GM18520 (cell line): ENCODE results near the gene HCN4.
"Not testable (repeated sequence)": the region's sequence is repeated elsewhere in the genome, so short reads cannot be mapped to it uniquely, and the experiment has no call there.

ENCODE experiments used
- ATAC-seq: cut with Tn5 transposase; IDR thresholded peaks from one replicate; pipeline ENCODE4 v1.9.1; 2021; ENCODE audit not compliant: unreplicated experiment

HCN4 gene

DNA sequence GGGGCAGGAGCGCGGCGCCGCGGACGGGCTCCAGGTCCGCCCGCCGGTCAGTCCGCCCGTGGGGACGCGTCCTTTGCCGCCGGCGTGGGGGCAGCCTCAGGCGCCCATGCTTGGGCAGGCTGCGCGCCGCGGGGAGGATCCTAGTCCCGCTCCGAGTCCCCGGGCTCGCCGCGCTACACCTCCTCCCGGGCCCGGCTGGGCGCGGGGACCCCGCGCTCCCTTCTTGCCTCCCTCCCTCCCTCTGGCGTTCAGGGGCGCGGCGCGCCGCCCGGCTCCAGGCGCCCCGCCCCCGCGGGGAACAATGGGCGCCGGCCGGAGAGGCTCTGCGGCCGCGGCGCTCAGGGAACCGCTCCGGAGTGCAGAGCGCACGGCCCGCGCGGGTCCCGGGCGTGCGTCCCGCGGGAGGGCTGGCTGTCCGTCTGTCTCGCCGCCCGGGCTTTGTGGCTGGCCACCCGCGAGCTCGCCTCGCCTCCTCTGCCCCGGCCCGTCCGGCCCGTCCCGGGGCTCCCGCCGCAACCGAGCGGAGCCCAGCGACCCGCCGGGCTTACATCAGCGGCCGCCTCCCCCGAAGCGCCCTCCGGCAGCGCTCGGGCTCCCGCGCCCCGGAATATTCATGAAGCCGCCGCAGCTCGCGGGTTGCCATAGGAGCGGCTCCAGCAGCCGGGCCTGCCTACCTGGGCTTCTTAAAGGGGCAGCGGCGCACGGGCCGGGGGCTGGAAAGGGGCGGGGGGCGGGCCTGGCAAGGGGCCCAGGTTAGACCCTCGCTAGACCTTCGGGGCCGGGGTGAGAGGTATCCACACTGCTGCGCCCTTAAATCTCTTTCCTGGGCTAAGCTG, at the start of gene HCN4:
Gene HCN4 (minus strand): TSS at position 658 of the 836 bp plus-strand sequence. CDS start 688 bp downstream, outside the sequence.
- no peak for ATAC-seq

DNA sequence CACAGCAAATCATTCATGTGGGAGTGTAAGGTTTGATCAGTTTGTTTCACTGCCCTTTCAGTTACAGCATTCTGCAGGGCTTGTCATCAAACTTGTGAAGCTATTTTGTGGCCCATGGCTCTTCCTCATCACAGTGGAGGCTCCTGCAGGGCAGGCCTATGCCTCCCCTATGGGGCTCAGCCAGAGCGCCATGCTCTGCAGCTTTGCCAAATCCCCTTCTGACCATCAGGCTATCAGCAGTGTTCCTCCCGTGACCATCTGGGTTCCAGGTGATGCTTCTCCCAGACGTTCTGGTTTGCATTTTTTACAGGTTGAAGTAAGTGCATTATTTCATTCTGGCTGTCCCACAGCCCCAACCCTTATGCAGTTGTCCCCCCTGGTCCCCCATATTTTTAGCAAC, 46.1 kb upstream of the HCN4 start:
- ATAC-seq: no peak

DNA sequence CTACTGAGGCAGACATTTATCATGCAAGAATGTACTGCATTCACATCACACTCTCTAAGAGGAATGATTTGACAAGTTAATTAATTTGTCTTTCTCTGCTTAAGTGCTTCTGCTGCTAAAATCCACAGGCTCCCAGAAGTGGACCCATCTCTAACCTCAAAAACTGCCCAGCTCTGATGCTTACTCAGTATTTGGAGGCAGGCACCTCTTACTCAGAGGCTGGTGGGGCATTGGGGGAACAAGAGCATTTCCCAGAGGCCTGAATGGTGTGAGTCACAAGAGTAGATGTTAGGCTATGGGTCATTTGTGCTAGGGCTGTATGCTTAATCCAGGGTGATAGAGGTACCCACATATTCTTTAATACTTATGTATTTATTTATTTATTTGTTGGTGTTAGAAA, 34.4 kb upstream of the HCN4 start:
- no peak for ATAC-seq

DNA sequence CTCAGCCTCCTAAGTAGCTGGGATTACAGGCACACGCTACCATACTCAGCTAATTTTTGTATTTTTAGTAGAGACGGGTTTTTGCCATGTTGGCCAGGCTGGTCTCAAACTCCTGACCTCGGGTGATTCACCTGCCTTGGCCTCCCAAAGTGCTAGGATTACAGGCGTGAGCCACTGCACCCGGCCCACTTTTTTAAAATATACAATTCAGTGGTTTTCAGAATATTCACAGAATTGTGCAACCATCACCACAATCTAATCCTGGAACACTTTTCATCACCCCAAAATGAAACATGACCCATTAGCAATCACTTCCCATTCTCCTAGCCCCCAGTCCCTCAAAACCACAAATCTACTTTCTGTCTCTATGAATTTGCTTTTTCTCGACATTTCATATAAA, 31.5 kb upstream of the HCN4 start:
- ATAC-seq: not testable (repeated sequence)

DNA sequence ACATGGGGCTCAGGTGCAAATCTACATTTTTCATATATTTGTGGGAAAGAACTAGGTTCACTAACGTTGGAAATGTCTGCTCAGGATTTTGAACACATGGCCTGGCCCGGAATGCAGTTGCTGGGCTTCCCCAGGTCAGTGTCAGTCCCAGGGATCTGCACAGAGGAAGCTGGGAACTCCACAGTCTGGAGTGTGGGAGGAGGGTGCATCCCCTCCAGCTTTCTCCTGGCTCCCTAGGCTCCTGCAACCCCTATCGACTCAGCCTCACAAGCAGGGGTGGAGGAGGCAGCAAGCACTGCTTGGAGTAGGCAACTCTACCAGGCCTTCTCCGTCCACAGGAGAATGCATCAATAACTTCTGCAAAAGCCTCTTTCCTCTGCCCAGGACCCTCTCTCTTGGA, 30.1 kb upstream of the HCN4 start:
- ATAC-seq: no peak

DNA sequence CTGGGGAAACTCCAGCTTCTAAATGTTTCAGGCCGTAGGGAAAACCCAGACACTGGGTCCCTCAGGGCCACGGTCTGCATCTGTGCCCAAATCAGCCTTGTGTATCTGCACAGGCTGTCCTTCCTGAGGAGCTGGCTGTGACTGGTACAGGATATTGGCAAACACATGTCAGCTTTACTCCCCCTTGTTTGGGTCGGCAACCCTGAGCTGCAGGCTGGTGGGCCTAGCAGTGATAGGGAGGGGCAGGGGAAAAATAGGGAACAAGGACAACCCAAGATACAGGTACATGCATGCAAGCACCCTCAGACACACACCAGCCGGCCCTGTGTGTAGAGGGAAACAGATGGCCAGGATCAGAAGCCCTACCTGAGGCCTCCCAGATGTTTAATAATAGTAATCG, 28.7 kb upstream of the HCN4 start:
- ATAC-seq: no peak

DNA sequence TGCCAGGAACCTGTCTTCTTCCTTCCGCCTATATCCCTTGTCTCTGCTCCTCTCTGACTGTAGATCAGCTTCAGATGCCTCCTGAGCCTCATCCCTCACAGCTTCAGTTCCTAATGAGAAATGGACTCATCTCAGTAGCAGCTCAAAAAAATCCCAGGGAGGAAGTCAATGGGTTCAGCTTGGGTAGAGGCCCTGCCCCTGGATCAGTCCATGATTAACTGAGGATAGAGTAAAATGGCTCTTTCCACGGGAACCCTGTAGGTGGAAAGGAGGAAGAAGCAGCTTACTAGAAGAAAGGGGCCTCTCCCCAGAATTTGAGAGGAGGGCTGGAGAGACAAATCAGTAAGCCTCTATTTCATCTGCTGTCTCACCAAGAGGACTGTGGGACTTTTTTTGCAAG, 26.9 kb upstream of the HCN4 start:
- ATAC-seq: no peak

DNA sequence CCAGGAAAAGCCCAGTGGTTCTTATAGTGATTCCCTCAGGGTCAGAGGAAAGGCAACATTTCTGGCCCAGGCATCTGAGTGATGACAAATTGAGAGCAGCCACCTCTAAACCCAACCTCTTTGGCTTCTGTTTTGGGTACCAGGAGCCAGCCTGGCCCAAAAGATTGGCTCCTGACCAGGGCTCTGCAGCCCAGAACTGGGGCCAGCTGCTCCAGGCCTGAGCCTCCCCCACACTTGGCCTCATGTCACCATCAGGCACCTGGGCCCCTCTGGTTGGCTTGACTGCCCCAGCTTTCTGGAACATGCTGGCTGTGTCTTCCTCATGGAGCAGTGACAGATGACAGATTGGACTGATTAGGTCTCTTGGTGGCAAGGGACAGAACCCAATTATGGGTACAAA, 26.0 kb upstream of the HCN4 start:
- no peak for ATAC-seq

DNA sequence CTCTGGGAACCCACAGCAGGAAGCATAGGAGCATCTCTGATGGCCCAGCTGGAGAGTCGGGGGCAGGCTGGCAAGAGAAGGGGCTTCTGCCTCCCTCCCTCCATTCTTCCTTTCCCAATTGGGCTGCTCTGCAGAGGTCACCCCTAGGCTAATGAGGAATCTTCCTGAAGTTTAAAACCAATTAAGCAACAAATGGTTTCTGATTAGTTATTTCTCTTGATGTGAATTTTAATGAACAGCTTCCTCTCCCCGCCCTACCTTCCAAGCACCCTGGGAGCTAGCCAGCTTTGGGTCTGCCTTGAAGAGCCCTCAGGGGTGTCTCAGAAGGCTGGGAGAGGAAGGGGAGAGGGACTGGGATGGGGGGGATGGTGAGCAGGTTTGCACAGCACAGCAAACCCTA, 24.6 kb upstream of the HCN4 start:
- ATAC-seq: no peak

DNA sequence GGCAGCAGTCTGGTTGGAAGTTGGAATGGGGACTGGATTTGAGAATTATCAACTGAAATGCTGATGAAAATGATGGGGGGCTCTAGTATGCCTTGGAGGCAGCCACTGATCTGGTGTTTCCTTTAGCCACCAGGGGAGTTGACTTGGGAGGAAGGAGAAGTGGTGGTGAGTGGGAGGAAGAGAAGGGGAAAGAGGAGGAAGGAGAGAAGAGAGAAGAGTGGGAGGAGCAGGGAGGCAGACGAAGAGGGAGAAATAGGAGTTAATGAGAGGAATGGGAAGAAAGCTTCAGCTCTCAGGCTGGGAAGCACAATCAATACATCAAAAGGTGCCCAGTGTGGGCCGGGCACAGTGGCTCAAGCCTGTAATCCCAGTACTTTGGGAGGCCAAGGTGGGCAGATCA, 23.3 kb upstream of the HCN4 start:
- ATAC-seq: no peak

DNA sequence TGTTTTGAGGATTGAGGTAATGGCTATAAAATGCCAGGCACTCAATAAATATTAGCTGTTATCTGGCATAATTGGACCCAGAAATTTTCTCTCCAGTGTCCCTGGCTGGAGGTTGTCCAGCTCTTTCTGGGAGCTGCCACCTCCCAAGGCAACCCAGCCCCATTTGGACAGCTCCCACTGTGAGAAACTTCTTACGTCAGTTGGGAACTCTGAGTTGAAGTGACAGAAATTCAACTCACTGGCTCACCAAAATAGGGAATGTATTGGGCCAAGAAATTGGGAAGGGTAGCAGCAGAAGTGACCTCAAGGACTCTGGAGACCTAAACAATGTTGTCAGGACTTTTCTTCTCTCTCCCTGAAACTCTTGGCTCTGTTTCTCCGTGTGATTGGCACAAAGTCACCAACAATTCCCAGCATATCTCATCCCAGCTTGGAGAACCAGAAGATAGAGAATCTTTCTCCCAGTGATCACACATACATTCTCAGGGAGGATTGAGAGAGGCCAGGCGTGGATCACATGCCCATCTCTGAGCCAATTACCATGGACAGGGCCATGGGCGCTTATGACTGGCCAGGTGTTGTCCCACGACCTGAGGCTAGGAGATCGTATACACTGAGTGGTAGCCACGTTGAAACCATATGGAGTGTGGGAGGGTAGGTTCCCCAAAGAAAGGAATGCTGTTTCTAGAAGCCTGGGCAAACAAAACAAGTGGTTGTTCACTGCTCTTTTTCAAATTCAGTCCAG, 22.5 kb upstream of the HCN4 start:
- no peak for ATAC-seq

DNA sequence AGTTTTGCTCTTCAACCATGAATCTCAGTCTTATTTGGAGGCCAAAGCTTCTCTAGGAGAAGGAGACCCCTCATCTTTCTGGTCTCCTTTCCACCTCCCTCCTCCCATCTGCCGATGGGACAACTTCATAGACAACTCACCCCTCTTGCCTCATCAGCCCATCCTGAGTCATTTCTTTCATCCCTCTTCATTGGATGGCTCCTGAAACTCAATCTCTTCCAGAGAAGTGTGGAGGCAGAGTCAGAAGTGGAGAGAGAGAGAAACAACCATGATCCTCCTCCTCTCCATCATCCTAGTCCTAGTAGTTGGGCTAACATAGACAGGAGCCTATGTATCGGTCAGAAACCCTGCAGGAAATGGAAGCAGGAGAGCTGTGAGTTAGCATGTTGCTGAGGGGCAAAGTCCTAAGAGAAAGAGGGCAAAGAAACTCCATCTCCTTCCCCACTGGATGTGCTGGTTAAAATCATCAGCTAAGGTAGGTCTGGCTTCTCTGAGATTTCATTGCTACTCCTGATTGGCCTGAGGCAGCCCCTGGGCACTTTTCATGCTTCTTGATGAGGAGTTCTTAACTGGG, 21.3 kb upstream of the HCN4 start:
- no peak for ATAC-seq

DNA sequence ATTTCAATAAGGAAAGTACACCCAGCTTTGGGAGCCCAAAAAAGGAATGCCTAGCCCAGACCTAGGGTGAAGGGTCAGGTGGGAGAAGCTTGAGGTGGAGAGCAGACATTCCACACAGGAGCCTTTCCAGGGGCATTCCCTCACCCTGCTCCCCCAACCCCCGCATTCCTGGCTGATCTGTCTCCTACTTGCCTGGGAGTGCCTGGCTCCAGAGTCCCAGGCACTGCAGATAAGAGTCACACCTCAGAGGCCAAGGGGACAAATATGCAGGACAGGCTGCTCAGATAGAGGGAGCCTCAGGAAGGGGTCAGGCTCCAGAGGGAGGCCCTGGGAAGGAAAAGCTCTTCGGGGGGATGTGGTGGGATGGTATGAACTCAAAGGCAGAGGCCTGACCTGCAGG, 20.8 kb upstream of the HCN4 start:
- ATAC-seq: no peak

DNA sequence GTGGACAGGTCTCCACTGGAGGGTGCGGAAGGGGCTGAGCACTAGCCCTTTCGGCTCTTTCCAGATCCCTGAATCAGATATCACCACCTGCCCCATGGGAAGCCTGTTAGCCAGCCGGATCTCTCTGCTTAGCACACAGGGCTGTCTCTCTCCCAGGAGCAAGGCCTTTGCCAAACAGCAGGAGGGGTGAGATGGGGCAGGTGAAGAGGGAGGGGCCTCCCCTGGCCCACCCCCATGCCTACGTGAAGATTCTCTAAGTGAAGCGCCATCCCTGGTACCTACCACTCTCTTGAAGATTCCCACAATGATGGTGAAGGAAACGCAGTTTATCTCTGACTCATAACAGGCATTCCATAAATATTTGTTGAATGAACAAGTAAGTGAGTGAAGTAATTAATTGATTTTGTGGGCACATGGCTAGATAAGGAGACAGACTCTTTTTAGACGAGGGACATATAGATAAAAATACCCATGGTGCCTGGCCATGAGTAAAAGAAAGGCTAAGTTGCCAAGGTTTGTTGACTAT, 19.6 kb upstream of the HCN4 start:
- ATAC-seq: no peak

DNA sequence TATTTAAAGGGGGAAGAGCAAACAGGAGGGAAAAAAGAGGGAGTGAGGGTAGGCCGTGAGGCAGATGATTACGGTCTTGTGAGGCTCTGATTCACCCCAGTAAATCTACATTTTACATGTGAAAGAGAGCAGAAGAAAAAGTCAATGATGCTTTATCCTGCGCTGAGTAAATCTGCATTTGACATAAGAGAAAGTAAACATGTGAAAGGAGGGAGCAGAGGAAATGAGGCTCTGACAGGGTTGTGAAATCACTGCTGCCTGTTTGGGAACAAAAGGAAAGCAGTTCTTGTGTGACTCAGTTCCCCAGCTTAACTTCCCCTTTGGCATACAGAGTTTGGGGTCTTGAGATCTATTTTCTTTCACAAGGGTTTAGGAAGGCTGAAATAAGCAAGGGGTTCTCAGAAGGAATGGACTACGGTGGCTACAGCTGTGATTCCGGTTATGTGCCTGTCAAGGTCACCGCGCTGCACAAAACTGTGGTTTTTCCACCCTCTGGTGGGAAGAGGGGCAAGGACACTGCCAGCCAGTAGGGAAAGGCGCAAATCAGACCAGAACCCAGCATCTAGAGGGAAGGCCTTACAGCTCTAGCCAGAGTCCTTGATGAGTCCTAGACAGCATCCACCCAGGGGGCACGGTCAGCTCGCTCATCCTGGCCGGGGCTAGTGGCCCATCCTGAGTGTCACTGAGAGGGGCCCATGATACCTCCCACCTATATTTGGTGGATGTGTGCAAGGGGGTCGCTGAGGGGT, 18.9 kb upstream of the HCN4 start:
- ATAC-seq: no peak

DNA sequence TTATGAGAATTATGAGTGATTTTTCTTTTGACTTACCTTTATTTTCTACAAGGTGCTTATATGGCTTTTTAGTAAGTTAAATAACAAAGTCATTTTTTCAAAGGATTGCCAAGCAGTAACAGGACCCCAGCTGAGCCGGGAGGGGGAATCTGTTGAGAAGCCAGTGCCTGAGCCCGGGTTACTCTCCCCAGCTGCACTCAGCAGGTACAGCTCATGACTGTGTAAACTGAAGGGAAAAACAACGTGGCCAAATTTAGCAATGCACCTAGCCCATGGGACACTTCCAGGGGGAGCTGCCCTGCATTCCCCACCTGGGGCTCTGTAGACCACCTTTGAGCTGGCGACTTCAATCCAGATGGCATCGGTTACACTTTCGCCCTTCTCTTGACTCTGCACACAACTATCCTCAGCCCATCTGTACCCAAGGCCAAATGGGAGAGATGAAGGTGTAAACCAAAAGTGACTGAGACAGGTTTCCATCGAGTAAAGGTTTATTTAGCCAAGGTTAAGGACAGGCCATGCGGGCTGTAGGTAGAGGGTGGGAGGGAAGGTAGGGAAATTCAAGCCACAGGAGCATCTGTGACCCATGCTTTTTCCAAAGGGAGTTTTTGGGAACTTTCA, 18.2 kb upstream of the HCN4 start:
- ATAC-seq: no peak

DNA sequence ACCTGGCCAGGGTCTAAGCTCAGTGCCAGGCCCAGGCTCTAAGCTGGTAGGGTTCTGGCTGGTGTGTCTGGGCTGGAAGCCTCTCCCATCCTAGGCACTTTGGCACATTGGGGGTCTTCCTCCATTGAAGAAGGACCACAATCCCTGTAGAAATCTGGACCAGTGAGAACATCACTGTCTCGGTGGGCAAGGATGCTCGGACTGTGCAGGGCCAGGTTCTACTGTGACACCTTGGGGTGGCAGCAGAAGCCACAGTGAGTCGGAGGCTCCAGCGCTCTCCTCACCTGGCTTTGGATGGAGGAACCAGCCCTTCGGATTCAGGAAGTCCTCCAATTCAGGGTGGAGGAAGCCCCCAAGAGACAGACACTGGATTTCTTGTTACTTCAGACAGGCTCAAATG, 17.5 kb upstream of the HCN4 start:
- no peak for ATAC-seq

DNA sequence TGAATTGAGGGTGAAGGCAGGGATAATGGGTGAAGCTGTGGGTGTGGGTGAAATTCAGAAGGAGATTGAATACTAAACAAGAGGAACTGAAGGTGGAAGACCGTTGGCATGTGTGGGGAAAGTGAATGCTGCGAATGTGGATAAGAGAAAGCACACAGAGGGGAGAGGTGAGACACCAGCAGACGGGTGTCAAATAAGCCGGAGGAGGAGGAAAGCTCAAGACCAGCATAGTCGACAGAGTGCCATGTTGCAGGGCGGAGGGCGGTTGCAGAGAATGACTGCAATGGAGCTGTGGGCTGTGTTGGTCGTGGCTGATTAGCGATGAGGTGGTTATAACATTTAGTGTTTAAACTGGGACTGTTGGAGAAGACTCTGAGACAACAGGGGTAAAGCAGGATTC, 16.4 kb upstream of the HCN4 start:
- ATAC-seq: no peak

DNA sequence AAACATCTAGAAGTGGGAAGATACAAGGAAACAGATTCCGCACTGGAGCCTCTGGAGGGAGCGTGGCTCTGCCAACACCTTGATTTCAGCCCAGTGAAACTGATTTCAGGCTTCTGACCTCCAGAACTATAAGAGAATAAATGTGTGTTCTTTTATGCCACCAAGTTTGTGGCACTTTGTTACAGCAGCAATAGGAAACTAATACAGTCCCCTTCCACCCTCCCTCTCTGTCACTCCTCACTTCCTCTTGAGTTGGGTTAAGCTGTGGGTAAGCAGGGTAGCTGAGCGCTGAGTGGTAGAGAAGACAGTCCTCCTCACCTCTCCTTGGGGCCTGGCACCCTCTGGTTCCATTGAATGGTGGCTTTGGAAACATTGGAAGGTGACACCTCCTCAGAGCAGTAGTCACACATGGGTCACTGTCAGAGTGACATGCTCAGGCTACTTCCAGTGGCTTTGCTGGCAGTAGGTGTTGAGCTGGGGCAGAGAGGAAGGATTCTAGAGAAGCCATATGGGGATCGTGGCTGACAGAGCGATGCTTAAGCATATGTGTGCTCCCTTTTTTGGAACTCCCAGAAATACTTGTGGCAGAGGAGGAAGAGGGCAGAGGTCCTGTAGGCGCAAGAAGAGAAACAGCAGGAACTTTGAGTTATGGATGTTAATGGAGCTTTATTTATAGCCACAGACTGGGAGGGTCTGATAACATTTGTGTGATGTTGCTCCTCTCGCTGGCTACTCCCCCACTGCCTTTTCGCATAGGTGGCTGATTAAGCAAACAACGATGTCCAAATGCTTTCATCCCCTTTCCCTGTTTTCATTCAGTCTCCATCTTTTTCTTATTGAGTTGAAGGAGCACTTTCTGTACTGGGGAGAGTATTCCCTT, 14.8 kb upstream of the HCN4 start:
- ATAC-seq: no peak

DNA sequence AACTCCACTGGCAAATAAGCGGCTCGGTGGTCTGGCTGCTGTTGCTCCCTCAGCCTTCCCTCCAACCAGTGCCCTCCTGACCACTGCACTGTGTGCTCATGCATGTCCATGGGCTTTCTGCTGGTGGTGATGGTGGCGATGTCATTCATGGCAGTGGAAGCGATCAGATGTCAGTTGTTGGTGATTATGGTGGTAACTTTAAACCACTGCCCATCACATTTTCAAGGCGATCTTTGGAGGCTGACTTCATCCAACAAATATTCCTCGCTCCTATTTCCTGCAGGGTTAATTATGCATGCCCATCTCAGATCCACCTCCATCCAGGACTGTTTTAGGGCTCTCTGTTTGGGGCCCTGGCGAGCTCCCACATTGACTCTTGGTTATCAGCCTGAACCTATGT, 13.4 kb upstream of the HCN4 start:
- ATAC-seq: no peak
